ENCODE results near the gene FGF7. TPM values are rescaled to one million over a fixed set of nuclear protein-coding genes. Genes with fewer than 3 reads are reported as not detected.

The FGF7 gene
- total and polyA plus RNA-seq, 10 donors = 1.0 to 9.0 (median 1.5) TPM

DNA sequence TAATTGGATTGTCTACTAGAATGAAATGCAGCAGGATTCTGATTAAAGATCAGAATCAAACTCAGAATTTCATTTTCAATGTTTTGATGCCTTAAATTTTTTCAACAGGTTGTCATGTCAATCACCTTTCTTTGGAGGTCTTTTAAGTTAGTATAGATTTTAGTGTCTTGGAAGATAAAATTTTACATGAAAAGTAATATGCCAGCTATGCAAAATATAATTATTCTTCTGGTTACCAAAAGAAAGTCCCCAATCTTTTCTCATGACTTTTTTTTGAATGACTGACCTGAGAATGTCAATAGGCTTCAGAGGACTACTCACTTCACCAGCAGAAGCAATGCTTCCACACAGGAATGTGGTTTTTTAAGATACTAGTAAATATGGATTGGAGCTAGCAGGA, 4.3 kb downstream of the FGF7 start:
- no peak overlapping the region for H3K27ac ChIP-seq
- H3K36me3 ChIP-seq = no peaks in the 10 kb centered on the region
- no peak for DNase-seq
- TF ChIP-seq POLR2A (IDR thresholded peaks at IDR 0.05) = no peak
- TF ChIP-seq, protein P1, sequence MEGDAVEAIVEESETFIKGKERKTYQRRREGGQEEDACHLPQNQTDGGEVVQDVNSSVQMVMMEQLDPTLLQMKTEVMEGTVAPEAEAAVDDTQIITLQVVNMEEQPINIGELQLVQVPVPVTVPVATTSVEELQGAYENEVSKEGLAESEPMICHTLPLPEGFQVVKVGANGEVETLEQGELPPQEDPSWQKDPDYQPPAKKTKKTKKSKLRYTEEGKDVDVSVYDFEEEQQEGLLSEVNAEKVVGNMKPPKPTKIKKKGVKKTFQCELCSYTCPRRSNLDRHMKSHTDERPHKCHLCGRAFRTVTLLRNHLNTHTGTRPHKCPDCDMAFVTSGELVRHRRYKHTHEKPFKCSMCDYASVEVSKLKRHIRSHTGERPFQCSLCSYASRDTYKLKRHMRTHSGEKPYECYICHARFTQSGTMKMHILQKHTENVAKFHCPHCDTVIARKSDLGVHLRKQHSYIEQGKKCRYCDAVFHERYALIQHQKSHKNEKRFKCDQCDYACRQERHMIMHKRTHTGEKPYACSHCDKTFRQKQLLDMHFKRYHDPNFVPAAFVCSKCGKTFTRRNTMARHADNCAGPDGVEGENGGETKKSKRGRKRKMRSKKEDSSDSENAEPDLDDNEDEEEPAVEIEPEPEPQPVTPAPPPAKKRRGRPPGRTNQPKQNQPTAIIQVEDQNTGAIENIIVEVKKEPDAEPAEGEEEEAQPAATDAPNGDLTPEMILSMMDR (IDR thresholded peaks at IDR 0.05 in 8 of 11, conservative IDR thresholded peaks at IDR 0.05 in 3 of 11) = no peak
- no peak for TF ChIP-seq POLR2AphosphoS5 (IDR thresholded peaks at IDR 0.05)
- H3K4me3 ChIP-seq = no peak overlapping the region
- intact Hi-C loops (cut with DNase I; ENCODE audit: low total_unique reads) = no loop called here
- H3K27me3 ChIP-seq (replicated peaks in 1 of 7) = no peaks in the 10 kb centered on the region
- H3K4me1 ChIP-seq = peaks cover 0 to 2% (median 0%) of the 10 kb centered on the region in 6 donors
- no peaks in the 10 kb centered on the region for H3K9me3 ChIP-seq

DNA sequence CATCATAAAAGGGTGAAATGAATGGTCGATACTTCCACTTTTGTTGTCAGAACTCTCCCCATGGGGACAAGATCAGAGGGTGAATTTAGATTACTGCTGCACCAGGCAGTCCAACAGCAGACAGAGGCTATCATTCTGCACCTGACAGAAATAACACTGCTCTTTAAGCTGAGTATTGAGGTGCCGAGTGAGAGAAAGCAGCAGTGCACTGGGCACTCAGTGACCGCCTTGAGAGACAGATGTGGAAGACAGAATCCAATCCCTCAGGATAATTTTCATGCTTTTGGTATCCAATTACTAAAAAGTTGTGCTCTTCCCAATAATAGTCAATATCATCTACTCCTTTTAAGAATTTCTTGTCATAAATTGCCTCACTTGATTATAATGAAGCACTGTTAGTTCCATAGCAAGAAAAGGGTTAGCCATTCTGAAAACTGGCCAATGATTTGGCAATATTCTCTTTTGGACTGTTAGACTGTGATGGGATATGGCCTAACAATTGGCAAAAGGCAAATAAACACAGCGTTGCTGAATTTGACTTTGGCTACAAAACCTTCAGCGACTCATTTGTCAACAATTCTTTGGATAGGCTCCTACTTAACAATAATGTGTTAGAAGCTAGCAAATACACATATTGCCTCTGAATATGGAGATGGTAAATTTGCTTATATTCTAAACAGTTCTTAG, 5.5 kb downstream of the FGF7 start:
- no peaks in the 10 kb centered on the region for H3K4me1 ChIP-seq
- H3K4me3 ChIP-seq = no peak overlapping the region
- H3K27ac ChIP-seq = no peak overlapping the region
- H3K9me3 ChIP-seq = no peaks in the 10 kb centered on the region
- no peaks in the 10 kb centered on the region for H3K27me3 ChIP-seq (replicated peaks in 1 of 7)
- H3K36me3 ChIP-seq = no peaks in the 10 kb centered on the region
- intact Hi-C loops (cut with DNase I; ENCODE audit: low total_unique reads) = no loop called here
- no peak for DNase-seq
- WGBS, 5 donors = 85 to 93% (median 91%) methylated on average over 5 of the region's 5 CpGs
- TF ChIP-seq POLR2AphosphoS5 (IDR thresholded peaks at IDR 0.05) (no peak), POLR2A (IDR thresholded peaks at IDR 0.05) (no peak)
- TF ChIP-seq, protein P1 (IDR thresholded peaks at IDR 0.05 in 8 of 11, conservative IDR thresholded peaks at IDR 0.05 in 3 of 11) = no peak

DNA sequence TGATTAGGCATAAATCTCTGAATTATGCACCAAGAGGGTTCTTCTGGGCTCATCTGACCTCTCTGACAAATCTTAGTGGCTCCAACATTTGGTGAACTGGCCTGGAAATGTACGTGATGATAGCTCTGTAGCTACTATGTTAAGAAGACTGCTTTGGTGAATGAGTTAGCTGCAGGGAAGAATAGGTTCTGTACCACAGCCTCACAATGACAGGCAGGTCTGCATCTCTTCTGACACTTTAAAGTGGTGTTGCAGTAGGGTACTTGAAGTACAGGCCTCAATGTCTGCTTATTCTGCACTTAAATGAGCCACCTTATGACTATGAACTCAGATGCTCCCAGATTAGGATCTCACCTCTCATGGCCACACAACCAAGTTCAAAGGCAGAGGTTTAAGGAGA, 7.0 kb downstream of the FGF7 start:
- WGBS, 5 donors = 73 to 87% (median 86%) methylated on average over 1 of the region's 1 CpG
- intact Hi-C loops (cut with DNase I; ENCODE audit: low total_unique reads) = no loop called here
- H3K27ac ChIP-seq = no peak overlapping the region

DNA sequence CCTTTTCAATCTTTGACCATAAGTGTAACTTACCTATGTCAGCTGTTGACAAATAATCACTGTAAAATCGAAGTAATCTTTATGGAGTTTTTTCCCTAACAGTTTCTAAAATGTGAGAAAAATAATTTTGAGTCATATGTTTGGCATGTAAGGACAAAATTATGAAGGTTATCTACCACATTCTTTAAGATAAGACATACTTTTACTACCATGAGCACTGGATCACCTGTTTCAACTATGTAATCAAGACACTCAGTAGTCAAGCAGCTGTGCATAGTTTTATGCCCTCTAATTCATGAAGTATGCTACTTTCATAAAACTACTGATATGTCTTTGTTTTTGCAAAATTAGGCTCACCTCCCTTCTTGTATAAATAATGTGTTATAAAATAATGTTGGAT, 12.1 kb downstream of the FGF7 start:
- Histone ChIP-seq H3K27ac (no peak overlapping the region), H3K27me3 (replicated peaks in 1 of 7) (no peaks in the 10 kb centered on the region), H3K4me1 (peaks cover 0 to 13% (median 5%) of the 10 kb centered on the region in 6 donors), H3K4me3 (no peak overlapping the region), H3K9me3 (no peaks in the 10 kb centered on the region), H3K36me3 (no peaks in the 10 kb centered on the region)
- 74 to 89% (median 79%) methylated on average over 1 of the region's 1 CpG for WGBS, 5 donors
- TF ChIP-seq, protein P1 (IDR thresholded peaks at IDR 0.05 in 8 of 11, conservative IDR thresholded peaks at IDR 0.05 in 3 of 11) = no peak
- TF ChIP-seq POLR2AphosphoS5 (IDR thresholded peaks at IDR 0.05) (no peak), POLR2A (IDR thresholded peaks at IDR 0.05) (no peak)
- intact Hi-C loops (cut with DNase I; ENCODE audit: low total_unique reads) = no loop called here
- DNase-seq = no peak

More for the DNA sequence above, 7.0 kb downstream of the FGF7 start:
- Histone ChIP-seq H3K9me3 (no peaks in the 10 kb centered on the region), H3K4me1 (no peaks in the 10 kb centered on the region), H3K36me3 (no peaks in the 10 kb centered on the region), H3K27me3 (replicated peaks in 1 of 7) (no peaks in the 10 kb centered on the region), H3K4me3 (no peak overlapping the region)
- DNase-seq = no peak
- TF ChIP-seq POLR2A (IDR thresholded peaks at IDR 0.05) (no peak), POLR2AphosphoS5 (IDR thresholded peaks at IDR 0.05) (no peak)
- TF ChIP-seq, protein P1 (IDR thresholded peaks at IDR 0.05 in 8 of 11, conservative IDR thresholded peaks at IDR 0.05 in 3 of 11) = no peak
